ENCODE measurements around the gene FRY. TPM values are rescaled to one million over a fixed set of nuclear protein-coding genes. Genes with fewer than 3 reads are reported as not detected.

Gene FRY
- total RNA-seq, 4 donors from 2014 or later = 21.1 to 89.7 (median 34.4) TPM

GRCh38 chr13:32040052-32040642 lies 8.6 kb downstream of the FRY start:
- TF ChIP-seq CTCF (IDR thresholded peaks at IDR 0.05) = no peak
- ATAC-seq (ENCODE audit: low FRiP score) (no peak), DNase-seq (ENCODE audit: low spot score) (no peak)

GRCh38 chr13:32040689-32041088 lies 9.1 kb downstream of the FRY start:
- TF ChIP-seq CTCF (IDR thresholded peaks at IDR 0.05) = no peak
- DNase-seq (ENCODE audit: low spot score) (no peak), ATAC-seq (ENCODE audit: low FRiP score) (no peak)

- DNase-seq (ENCODE audit: low spot score) = no peak
- TF ChIP-seq CTCF (IDR thresholded peaks at IDR 0.05) = no peak
- ATAC-seq (ENCODE audit: low FRiP score) = no peak
Observed at GRCh38 chr13:32041429-32041828, 9.9 kb downstream of the FRY start.

GRCh38 chr13:32042551-32042950 lies 11.0 kb downstream of the FRY start:
- no peak for DNase-seq (ENCODE audit: low spot score)
- no peak for TF ChIP-seq CTCF (IDR thresholded peaks at IDR 0.05)
- no peak for ATAC-seq (ENCODE audit: low FRiP score)

GRCh38 chr13:32044446-32044845 lies 12.9 kb downstream of the FRY start:
- no peak for TF ChIP-seq CTCF (IDR thresholded peaks at IDR 0.05)
- no peak for DNase-seq (ENCODE audit: low spot score)
- ATAC-seq (ENCODE audit: low FRiP score) = no peak

GRCh38 chr13:32045537-32045936 lies 14.0 kb downstream of the FRY start:
- no peak for TF ChIP-seq CTCF (IDR thresholded peaks at IDR 0.05)
- DNase-seq (ENCODE audit: low spot score) = no peak
- ATAC-seq (ENCODE audit: low FRiP score) = no peak

- ATAC-seq (ENCODE audit: low FRiP score) = no peak
Observed at GRCh38 chr13:32045982-32046785, 14.6 kb downstream of the FRY start.

More at GRCh38 chr13:32045982-32046785, 14.6 kb downstream of the FRY start:
- DNase-seq (ENCODE audit: low spot score) = no peak
- no peak for TF ChIP-seq CTCF (IDR thresholded peaks at IDR 0.05)

Measured in omental fat pad (tissue), 4 donors.